ENCODE data around the gene ZNF382.
A peak's percentile ranks its signal among the peaks of the same experiment; 100 is the strongest.

The ZNF382 gene

GRCh38 chr19:36646746-36647145, 41.6 kb downstream of the ZNF382 start:
- peaks cover 96 to 100% (median 99%) of the 10 kb centered on the region in 3 donors for H3K36me3 ChIP-seq
- no peaks in the 10 kb centered on the region for H3K27me3 ChIP-seq
- no peak overlapping the region for H3K4me3 ChIP-seq
- H3K27ac ChIP-seq: no peak overlapping the region
- no peak for TF ChIP-seq CTCF (IDR thresholded peaks at IDR 0.05)
- DNase-seq: no peak
- intact Hi-C loops (cut with DNase I; ENCODE audit: low total_unique reads): no loop called here
- peaks cover 14 to 100% (median 88%) of the 10 kb centered on the region in 3 donors for H3K9me3 ChIP-seq
- no peaks in the 10 kb centered on the region for H3K4me1 ChIP-seq

- no peaks in the 10 kb centered on the region for H3K4me1 ChIP-seq
- H3K36me3 ChIP-seq: peaks cover 96 to 99% (median 98%) of the 10 kb centered on the region in 3 donors
- no peak overlapping the region for H3K4me3 ChIP-seq
- H3K9me3 ChIP-seq: peaks cover 0 to 97% (median 72%) of the 10 kb centered on the region in 3 donors
- intact Hi-C loops (cut with DNase I; ENCODE audit: low total_unique reads): no loop called here
- TF ChIP-seq CTCF (IDR thresholded peaks at IDR 0.05): no peak
- no peak for DNase-seq
- H3K27ac ChIP-seq: no peak overlapping the region
- no peaks in the 10 kb centered on the region for H3K27me3 ChIP-seq
These were observed 47.8 kb downstream of the ZNF382 start for GRCh38 chr19:36652958-36653357.

GRCh38 chr19:36665832-36666231, 60.7 kb downstream of the ZNF382 start:
- no peak for DNase-seq
- intact Hi-C loops (cut with DNase I; ENCODE audit: low total_unique reads): loop anchor here (10.0 kb wide), 2 partner anchors 91 to 249 kb away; partner anchors contain the start of genes ZNF529, ZNF568 and ZNF829
- no peak overlapping the region for H3K27ac ChIP-seq
- peaks cover 0 to 30% (median 8%) of the 10 kb centered on the region in 3 donors for H3K9me3 ChIP-seq
- peaks cover 0 to 20% (median 8%) of the 10 kb centered on the region in 4 donors for H3K4me1 ChIP-seq
- peaks cover 35 to 63% (median 42%) of the 10 kb centered on the region in 3 donors for H3K36me3 ChIP-seq
- H3K27me3 ChIP-seq: no peaks in the 10 kb centered on the region
- no peak for TF ChIP-seq CTCF (IDR thresholded peaks at IDR 0.05)
- H3K4me3 ChIP-seq: peak overlapping the region; percentile 84 to 93

GRCh38 chr19:36668646-36669045, 63.5 kb downstream of the ZNF382 start:
- intact Hi-C loops (cut with DNase I; ENCODE audit: low total_unique reads): loop anchor here (10.0 kb wide), 2 partner anchors 94 to 246 kb away; partner anchors contain the start of genes ZNF529, ZNF568 and ZNF829
- no peak for TF ChIP-seq CTCF (IDR thresholded peaks at IDR 0.05)

GRCh38 chr19:36672368-36672767, 67.3 kb downstream of the ZNF382 start:
- H3K4me3 ChIP-seq: no peak overlapping the region
- peaks cover 0 to 11% (median 5%) of the 10 kb centered on the region in 4 donors for H3K4me1 ChIP-seq
- DNase-seq: no peak
- intact Hi-C loops (cut with DNase I; ENCODE audit: low total_unique reads): no loop called here
- no peaks in the 10 kb centered on the region for H3K27me3 ChIP-seq
- no peak for TF ChIP-seq CTCF (IDR thresholded peaks at IDR 0.05)
- no peak overlapping the region for H3K27ac ChIP-seq
- H3K36me3 ChIP-seq: peaks cover 32 to 85% (median 32%) of the 10 kb centered on the region in 3 donors
- H3K9me3 ChIP-seq: peaks cover 0 to 85% (median 21%) of the 10 kb centered on the region in 3 donors

More at GRCh38 chr19:36668646-36669045, 63.5 kb downstream of the ZNF382 start:
- Histone ChIP-seq H3K36me3 (peaks cover 26 to 66% (median 34%) of the 10 kb centered on the region in 3 donors), H3K27ac (no peak overlapping the region), H3K4me3 (no peak overlapping the region), H3K4me1 (peaks cover 0 to 20% (median 8%) of the 10 kb centered on the region in 4 donors), H3K27me3 (no peaks in the 10 kb centered on the region), H3K9me3 (peaks cover 0 to 54% (median 21%) of the 10 kb centered on the region in 3 donors)
- DNase-seq: no peak
